Measurements from ENCODE around the gene YPEL2.
"Not testable (repeated sequence)": the region's sequence is repeated elsewhere in the genome, so short reads cannot be mapped to it uniquely, and the experiment has no call there.

The YPEL2 gene, protein sequence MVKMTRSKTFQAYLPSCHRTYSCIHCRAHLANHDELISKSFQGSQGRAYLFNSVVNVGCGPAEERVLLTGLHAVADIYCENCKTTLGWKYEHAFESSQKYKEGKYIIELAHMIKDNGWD

DNA sequence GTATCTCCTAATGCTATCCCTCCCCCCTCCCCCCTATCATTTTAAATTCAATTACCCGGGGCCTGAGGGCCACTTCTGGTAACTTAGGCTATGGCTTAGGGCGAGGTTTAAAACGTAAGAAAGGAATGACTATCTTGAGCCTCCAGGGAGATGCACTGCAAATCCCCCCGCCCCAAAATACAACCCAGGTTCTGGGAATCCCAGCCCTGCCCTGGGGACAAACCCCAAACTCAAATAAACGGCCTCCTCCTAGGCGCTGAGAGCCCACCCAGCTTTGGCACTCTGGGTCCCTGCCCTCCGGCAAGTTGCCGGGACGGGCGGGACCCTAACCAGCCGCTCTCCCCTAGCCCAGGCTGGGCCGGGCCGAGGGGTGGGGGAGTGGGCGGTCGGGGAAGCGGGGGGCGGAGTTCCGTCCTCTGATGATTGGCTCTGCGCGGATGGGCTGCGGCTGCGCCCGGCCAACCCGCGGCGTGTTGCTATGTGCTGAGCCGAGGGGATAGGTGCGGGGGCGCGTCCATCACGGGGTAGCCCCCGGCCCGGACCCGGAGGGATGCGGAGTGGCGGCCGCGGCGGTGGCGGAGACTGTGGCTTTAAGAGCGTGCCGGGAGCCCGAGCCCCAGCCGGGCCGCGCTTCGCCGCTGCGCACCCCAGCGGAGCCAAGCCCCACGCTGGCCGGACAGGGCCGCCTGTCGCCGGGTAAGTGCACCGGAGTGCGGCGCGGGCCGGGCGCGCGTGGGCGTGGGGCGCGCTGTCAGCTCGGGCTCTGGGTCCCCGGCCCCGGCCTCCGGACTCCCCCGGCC, at the start of gene YPEL2:
YPEL2 (plus strand) TSS at position 527 of the 800 bp plus-strand sequence. CDS start 21,755 bp downstream, outside the sequence.
- in situ Hi-C loops (cut with MboI; ENCODE audit: low sequenced_read_pairs) = no loop called here

- in situ Hi-C loops (cut with MboI; ENCODE audit: low sequenced_read_pairs) = no loop called here
Measured at GRCh38 chr17:59284317-59284716, 47.1 kb upstream of the YPEL2 start.

- in situ Hi-C loops (cut with MboI; ENCODE audit: low sequenced_read_pairs) = no loop called here
Measured at GRCh38 chr17:59287452-59287851, 44.0 kb upstream of the YPEL2 start.

DNA sequence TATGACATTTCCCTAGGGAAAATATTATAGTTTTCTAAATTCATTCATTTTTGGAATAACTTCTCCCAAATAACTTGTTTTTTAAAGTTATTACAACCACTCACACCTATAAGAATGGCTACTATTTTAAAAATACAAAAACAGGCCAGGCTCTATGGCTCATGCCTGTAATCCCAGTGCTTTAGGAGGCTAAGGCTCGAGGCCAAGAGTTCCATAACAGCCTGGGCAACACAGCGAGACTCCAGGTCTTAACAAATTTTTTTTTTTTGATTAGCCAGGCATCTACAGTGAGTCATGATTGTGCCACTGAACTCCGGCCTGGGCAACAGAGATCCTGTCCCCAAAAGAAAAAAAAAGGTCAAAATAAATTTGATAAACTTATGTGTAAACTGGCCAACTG, 43.6 kb upstream of the YPEL2 start:
- in situ Hi-C loops (cut with MboI; ENCODE audit: low sequenced_read_pairs) = no loop called here

DNA sequence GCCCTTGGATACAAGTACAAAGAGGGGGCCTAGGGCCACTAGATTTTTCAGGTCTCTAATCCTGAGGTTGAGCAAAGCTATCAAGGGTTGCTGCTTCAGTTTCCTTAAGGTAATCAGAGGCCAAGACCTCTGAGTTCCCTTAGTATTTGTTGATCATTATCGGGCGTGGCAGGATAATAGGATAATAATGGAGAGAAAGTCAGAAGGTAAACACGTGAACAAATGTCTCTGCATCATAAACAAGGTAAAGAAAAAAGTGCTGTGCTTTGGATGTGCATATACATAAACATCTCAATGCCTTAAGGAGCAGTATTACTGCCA, 41.5 kb upstream of the YPEL2 start:
- in situ Hi-C loops (cut with MboI; ENCODE audit: low sequenced_read_pairs) = no loop called here

- in situ Hi-C loops (cut with MboI; ENCODE audit: low sequenced_read_pairs) = not testable (repeated sequence)
Measured at GRCh38 chr17:59290302-59290998, 41.0 kb upstream of the YPEL2 start.

DNA sequence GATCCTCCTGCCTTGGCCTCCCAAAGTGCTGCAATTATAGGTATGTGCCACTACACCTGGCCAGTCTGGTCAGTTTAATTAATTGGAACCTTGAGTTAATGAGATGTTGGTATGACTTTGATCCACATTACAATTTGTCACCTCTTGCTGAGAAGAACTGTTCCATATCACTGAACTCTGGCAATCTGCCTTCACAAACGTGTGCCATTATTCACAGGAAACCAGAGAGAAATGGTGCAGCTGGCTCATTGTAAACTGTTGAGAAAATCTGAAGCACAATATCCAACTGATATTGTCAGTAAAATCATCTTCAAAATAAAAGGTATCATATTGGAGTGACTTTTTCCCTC, 39.3 kb upstream of the YPEL2 start:
- in situ Hi-C loops (cut with MboI; ENCODE audit: low sequenced_read_pairs) = no loop called here

DNA sequence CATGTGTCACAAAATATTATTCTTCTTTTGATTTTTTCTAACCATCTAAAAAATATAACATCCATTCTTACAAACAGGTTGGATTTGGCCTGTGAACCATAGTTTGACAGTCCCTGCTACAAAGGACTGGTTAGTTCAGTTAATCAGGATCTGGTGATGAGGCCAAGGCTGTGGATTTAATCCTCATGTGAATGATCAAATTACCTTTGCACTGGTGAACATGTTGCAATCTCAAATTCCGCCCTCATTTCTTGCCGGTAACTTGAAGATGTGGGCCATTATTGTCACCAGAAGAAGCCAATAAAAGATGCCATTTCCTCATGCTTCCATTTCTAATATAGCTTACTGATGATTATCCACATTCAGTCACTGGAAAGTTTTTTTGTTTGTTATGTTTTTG, 35.3 kb upstream of the YPEL2 start:
- in situ Hi-C loops (cut with MboI; ENCODE audit: low sequenced_read_pairs) = no loop called here

DNA sequence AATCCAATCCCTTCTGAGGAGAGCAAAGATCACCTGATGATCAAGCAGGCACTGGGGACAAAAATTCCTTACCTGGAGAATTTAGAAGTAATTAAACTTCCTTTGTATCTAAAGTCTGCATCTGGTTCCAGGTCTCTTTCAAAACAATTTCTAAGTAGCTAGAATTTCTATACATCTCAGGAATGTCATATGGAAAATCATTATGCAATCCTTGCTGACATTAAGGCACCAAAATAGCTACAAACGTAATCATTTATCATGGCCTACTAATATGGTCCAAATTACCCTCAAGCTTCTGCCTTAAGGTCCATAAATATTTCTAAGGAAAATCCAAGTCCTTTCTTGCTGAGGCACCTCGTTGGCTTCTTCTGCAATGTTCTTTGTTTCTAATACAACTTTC, 32.9 kb upstream of the YPEL2 start:
- in situ Hi-C loops (cut with MboI; ENCODE audit: low sequenced_read_pairs) = no loop called here

GRCh38 chr17:59299400-59300092, 31.9 kb upstream of the YPEL2 start:
- in situ Hi-C loops (cut with MboI; ENCODE audit: low sequenced_read_pairs) = no loop called here

- in situ Hi-C loops (cut with MboI; ENCODE audit: low sequenced_read_pairs) = no loop called here
Measured at GRCh38 chr17:59300941-59301340, 30.5 kb upstream of the YPEL2 start.

DNA sequence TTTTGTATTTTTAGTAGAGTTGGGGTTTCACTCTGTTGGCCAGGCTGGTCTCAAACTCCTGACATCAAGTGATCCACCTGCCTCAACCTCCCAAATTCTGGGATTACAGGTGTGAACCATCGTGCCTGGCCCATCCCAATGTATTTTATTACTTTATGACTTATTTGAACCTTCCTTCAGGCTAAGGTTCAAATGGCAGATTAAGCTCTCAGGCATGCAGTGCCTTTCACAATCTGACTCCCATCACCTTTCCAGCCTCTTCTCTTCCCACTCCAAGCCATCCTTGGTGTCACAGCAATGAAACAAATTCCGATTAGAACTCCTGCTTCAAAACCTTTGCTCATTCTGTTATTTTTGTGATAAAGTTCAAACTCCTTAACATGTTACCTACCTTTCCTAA, 26.6 kb upstream of the YPEL2 start:
- in situ Hi-C loops (cut with MboI; ENCODE audit: low sequenced_read_pairs) = no loop called here

DNA sequence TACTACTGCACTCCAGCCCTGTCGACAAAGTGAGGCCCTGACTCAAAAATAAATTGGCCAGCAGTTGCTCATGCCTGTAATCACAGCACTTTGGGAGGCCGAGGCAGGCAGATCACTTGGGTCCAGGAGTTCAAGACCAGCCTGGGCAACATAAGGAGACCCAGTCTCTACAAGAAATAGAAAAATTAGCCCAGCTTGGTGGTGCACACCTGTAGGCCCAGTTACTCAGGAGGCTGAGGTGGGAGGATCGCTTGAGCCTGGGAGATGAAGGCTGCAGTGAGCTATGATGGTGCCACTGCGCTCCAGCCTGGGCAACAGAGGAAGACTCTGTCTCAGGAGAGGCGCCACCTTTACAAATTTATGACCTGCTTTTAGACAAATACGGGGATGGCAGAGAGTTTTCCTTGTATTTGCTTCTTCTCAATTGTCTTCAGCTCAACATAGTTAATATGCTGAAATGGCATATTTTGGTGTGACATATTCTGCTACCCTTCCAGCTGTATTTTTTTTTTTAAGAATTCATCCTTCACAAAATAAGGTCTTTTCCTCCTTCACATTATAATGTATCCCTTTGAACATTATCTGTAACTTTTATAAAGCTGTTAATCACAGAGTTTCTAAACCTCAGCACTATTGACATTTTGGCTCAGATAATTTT, 21.1 kb upstream of the YPEL2 start:
- in situ Hi-C loops (cut with MboI; ENCODE audit: low sequenced_read_pairs) = no loop called here

- in situ Hi-C loops (cut with MboI; ENCODE audit: low sequenced_read_pairs) = no loop called here
Measured at GRCh38 chr17:59311051-59311468, 20.4 kb upstream of the YPEL2 start.

GRCh38 chr17:59311521-59311920, 19.9 kb upstream of the YPEL2 start:
- in situ Hi-C loops (cut with MboI; ENCODE audit: low sequenced_read_pairs) = not testable (repeated sequence)

- in situ Hi-C loops (cut with MboI; ENCODE audit: low sequenced_read_pairs) = no loop called here
Measured at GRCh38 chr17:59315866-59316265, 15.6 kb upstream of the YPEL2 start.

DNA sequence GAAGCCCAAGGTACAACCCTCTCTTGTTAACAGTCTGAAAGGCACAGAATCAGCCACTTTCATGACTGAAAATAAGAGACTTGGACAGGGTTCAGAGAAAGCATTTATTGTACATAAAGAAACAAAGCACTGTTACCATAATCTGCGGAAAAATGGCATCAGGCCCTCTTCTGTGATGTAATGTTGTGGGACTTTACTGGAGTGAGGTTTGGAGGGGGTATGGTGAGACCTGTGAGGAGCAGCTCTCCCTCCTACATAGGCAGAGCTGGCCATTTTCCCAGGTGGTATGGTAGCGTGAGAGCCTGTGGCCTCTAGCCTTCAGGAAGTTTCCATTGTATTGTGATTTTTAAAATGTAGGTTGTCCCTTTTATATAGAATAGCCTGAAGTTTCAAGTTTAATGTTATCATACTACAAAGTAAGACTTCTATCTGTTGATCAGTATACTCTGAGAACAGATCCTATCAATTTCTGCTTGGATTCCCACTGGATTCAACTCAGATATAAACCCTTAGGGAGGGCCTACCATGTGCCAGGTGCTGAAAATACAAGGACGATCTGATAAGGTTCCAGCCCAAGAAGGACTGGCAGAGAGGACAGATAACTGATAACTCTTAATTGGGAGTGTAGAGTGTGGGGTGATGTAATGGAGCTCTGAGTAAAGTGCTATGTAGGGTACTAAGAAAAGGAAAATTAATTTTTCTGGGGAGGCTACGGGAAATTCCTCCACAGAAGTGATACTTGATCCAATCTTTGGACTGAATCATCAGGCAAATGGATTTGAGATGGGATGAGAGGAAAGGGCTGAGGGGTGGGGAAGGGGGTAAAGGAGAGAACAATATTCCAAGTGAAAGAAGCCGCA, 4.1 kb upstream of the YPEL2 start:
- in situ Hi-C loops (cut with MboI; ENCODE audit: low sequenced_read_pairs) = loop anchor here (5.0 kb wide), 1 partner anchor 110 kb away; no protein-coding TSS in a partner anchor

- in situ Hi-C loops (cut with MboI; ENCODE audit: low sequenced_read_pairs) = loop anchor here (5.0 kb wide), 1 partner anchor 109 kb away; no protein-coding TSS in a partner anchor
Measured at GRCh38 chr17:59327981-59328290, 3.5 kb upstream of the YPEL2 start.

GRCh38 chr17:59328601-59329000, 2.9 kb upstream of the YPEL2 start:
- in situ Hi-C loops (cut with MboI; ENCODE audit: low sequenced_read_pairs) = loop anchor here (5.0 kb wide), 1 partner anchor 109 kb away; no protein-coding TSS in a partner anchor

Data from HL-60/S4 (cell line).